ENCODE measurements around the gene SCGB3A1. TPM values are rescaled to one million over a fixed set of nuclear protein-coding genes. Genes with fewer than 3 reads are reported as not detected.

The SCGB3A1 gene
- total and polyA plus RNA-seq, 7 donors: 0.83 TPM; not detected in 6

GRCh38 chr5:180623411-180623834 lies 32.1 kb upstream of the SCGB3A1 start:
- H3K9me3 ChIP-seq: no peaks in the 10 kb centered on the region

GRCh38 chr5:180622910-180623309 lies 31.6 kb upstream of the SCGB3A1 start:
- H3K9me3 ChIP-seq: no peaks in the 10 kb centered on the region
- H3K4me3 ChIP-seq: no peak overlapping the region
- H3K36me3 ChIP-seq: no peaks in the 10 kb centered on the region
- H3K27me3 ChIP-seq: peaks cover 0 to 21% (median 10%) of the 10 kb centered on the region in 3 donors
- intact Hi-C loops (cut with DNase I): no loop called here
- TF ChIP-seq POLR2AphosphoS5 (IDR thresholded peaks at IDR 0.05): no peak
- TF ChIP-seq CTCF (IDR thresholded peaks at IDR 0.05): no peak
- TF ChIP-seq POLR2A (IDR thresholded peaks at IDR 0.05): no peak
- TF ChIP-seq EP300 (IDR thresholded peaks at IDR 0.05): no peak
- H3K4me1 ChIP-seq: peaks cover 0 to 11% (median 5%) of the 10 kb centered on the region in 4 donors
- DNase-seq: no peak
- no peak overlapping the region for H3K27ac ChIP-seq
- 83 to 87% methylated on average over 6 of the region's 6 CpGs for WGBS, 2 donors

More at GRCh38 chr5:180623411-180623834, 32.1 kb upstream of the SCGB3A1 start:
- Histone ChIP-seq H3K4me1 (peaks cover 0 to 10% (median 5%) of the 10 kb centered on the region in 4 donors), H3K27me3 (peaks cover 0 to 19% (median 10%) of the 10 kb centered on the region in 3 donors), H3K27ac (no peak overlapping the region), H3K4me3 (no peak overlapping the region), H3K36me3 (no peaks in the 10 kb centered on the region)
- no peak for DNase-seq
- intact Hi-C loops (cut with DNase I): no loop called here
- TF ChIP-seq POLR2AphosphoS5 (IDR thresholded peaks at IDR 0.05) (no peak), CTCF (IDR thresholded peaks at IDR 0.05) (no peak), EP300 (IDR thresholded peaks at IDR 0.05) (no peak), POLR2A (IDR thresholded peaks at IDR 0.05) (no peak)
- WGBS, 2 donors: 84 to 88% methylated on average over 10 of the region's 10 CpGs

- no peak for DNase-seq
- 81 to 89% methylated on average over 32 of the region's 32 CpGs for WGBS, 2 donors
- H3K27me3 ChIP-seq: peaks cover 0 to 26% (median 10%) of the 10 kb centered on the region in 3 donors
- H3K36me3 ChIP-seq: no peaks in the 10 kb centered on the region
- H3K9me3 ChIP-seq: no peaks in the 10 kb centered on the region
- no peak overlapping the region for H3K4me3 ChIP-seq
- H3K4me1 ChIP-seq: peaks cover 0 to 11% (median 5%) of the 10 kb centered on the region in 4 donors
- TF ChIP-seq CTCF (IDR thresholded peaks at IDR 0.05): no peak
- TF ChIP-seq POLR2A (IDR thresholded peaks at IDR 0.05): no peak
- no peak for TF ChIP-seq EP300 (IDR thresholded peaks at IDR 0.05)
- no peak for TF ChIP-seq POLR2AphosphoS5 (IDR thresholded peaks at IDR 0.05)
- H3K27ac ChIP-seq: no peak overlapping the region
- intact Hi-C loops (cut with DNase I): no loop called here
Observed at GRCh38 chr5:180621311-180621710, 30.0 kb upstream of the SCGB3A1 start.

GRCh38 chr5:180620014-180620413 lies 28.7 kb upstream of the SCGB3A1 start:
- peaks cover 0 to 26% (median 10%) of the 10 kb centered on the region in 3 donors for H3K27me3 ChIP-seq
- H3K9me3 ChIP-seq: no peaks in the 10 kb centered on the region
- no peaks in the 10 kb centered on the region for H3K36me3 ChIP-seq
- TF ChIP-seq EP300 (IDR thresholded peaks at IDR 0.05) (no peak), POLR2A (IDR thresholded peaks at IDR 0.05) (no peak), POLR2AphosphoS5 (IDR thresholded peaks at IDR 0.05) (no peak), CTCF (IDR thresholded peaks at IDR 0.05) (no peak)
- no peak overlapping the region for H3K27ac ChIP-seq
- H3K4me1 ChIP-seq: peaks cover 0 to 11% (median 5%) of the 10 kb centered on the region in 4 donors
- no peak for DNase-seq
- WGBS, 2 donors: 57 to 87% methylated on average over 14 of the region's 14 CpGs
- intact Hi-C loops (cut with DNase I): no loop called here
- H3K4me3 ChIP-seq: no peak overlapping the region

GRCh38 chr5:180619563-180619915 lies 28.2 kb upstream of the SCGB3A1 start:
- Histone ChIP-seq H3K9me3 (no peaks in the 10 kb centered on the region), H3K27ac (no peak overlapping the region), H3K36me3 (no peaks in the 10 kb centered on the region), H3K27me3 (peaks cover 0 to 26% (median 10%) of the 10 kb centered on the region in 3 donors), H3K4me1 (peaks cover 0 to 11% (median 5%) of the 10 kb centered on the region in 4 donors), H3K4me3 (no peak overlapping the region)
- TF ChIP-seq CTCF (IDR thresholded peaks at IDR 0.05): no peak
- no peak for TF ChIP-seq EP300 (IDR thresholded peaks at IDR 0.05)
- TF ChIP-seq POLR2AphosphoS5 (IDR thresholded peaks at IDR 0.05): no peak
- no peak for TF ChIP-seq POLR2A (IDR thresholded peaks at IDR 0.05)
- 82 to 87% methylated on average over 22 of the region's 22 CpGs for WGBS, 2 donors
- DNase-seq: no peak
- intact Hi-C loops (cut with DNase I): no loop called here

Measured in sigmoid colon (tissue), 7 donors.